ENCODE measurements around the gene AKR1E2.

The AKR1E2 gene

GRCh38 chr10:4825868-4826791 lies at the start of gene AKR1E2:
Gene AKR1E2, plus strand, starts transcription at chr10:4826207. Its CDS starts 118 bp downstream, at chr10:4826325.
- DNase-seq (ENCODE audit: low spot score) = peak; percentile 80

GRCh38 chr10:4776234-4776638 lies 49.8 kb upstream of the AKR1E2 start:
- no peak for DNase-seq (ENCODE audit: low spot score)

- no peak for DNase-seq (ENCODE audit: low spot score)
These were observed 47.2 kb upstream of the AKR1E2 start for GRCh38 chr10:4778761-4779160.

GRCh38 chr10:4780091-4780490 lies 45.9 kb upstream of the AKR1E2 start:
- no peak for DNase-seq (ENCODE audit: low spot score)

GRCh38 chr10:4780782-4781181 lies 45.2 kb upstream of the AKR1E2 start:
- no peak for DNase-seq (ENCODE audit: low spot score)

GRCh38 chr10:4781955-4782354 lies 44.1 kb upstream of the AKR1E2 start:
- DNase-seq (ENCODE audit: low spot score) = no peak

GRCh38 chr10:4784667-4785333 lies 41.2 kb upstream of the AKR1E2 start:
- DNase-seq (ENCODE audit: low spot score) = no peak

- DNase-seq (ENCODE audit: low spot score) = no peak
These were observed 39.8 kb upstream of the AKR1E2 start for GRCh38 chr10:4786043-4786839.

- no peak for DNase-seq (ENCODE audit: low spot score)
These were observed 36.0 kb upstream of the AKR1E2 start for GRCh38 chr10:4790045-4790444.

GRCh38 chr10:4790922-4791321 lies 35.1 kb upstream of the AKR1E2 start:
- no peak for DNase-seq (ENCODE audit: low spot score)

GRCh38 chr10:4792381-4792780 lies 33.6 kb upstream of the AKR1E2 start:
- no peak for DNase-seq (ENCODE audit: low spot score)

- no peak for DNase-seq (ENCODE audit: low spot score)
These were observed 24.6 kb upstream of the AKR1E2 start for GRCh38 chr10:4801405-4801804.

GRCh38 chr10:4802711-4803487 lies 23.1 kb upstream of the AKR1E2 start:
- DNase-seq (ENCODE audit: low spot score) = no peak

- no peak for DNase-seq (ENCODE audit: low spot score)
These were observed 22.2 kb upstream of the AKR1E2 start for GRCh38 chr10:4803822-4804221.

- DNase-seq (ENCODE audit: low spot score) = no peak
These were observed 21.5 kb upstream of the AKR1E2 start for GRCh38 chr10:4804465-4804864.

GRCh38 chr10:4806534-4806933 lies 19.5 kb upstream of the AKR1E2 start:
- no peak for DNase-seq (ENCODE audit: low spot score)

GRCh38 chr10:4807761-4808507 lies 18.1 kb upstream of the AKR1E2 start:
- no peak for DNase-seq (ENCODE audit: low spot score)

- no peak for DNase-seq (ENCODE audit: low spot score)
These were observed 16.9 kb upstream of the AKR1E2 start for GRCh38 chr10:4809156-4809555.

- DNase-seq (ENCODE audit: low spot score) = no peak
These were observed 15.9 kb upstream of the AKR1E2 start for GRCh38 chr10:4810092-4810491.

GRCh38 chr10:4812046-4812445 lies 14.0 kb upstream of the AKR1E2 start:
- no peak for DNase-seq (ENCODE audit: low spot score)

GRCh38 chr10:4813023-4813422 lies 13.0 kb upstream of the AKR1E2 start:
- DNase-seq (ENCODE audit: low spot score) = no peak
